NT2/D1 (cell line): ENCODE measurements around the gene ZNF674.

ENCODE experiments used
- DNase-seq: peaks from one replicate; pipeline ENCODE4 v3.0.0-alpha.2; 2011; ENCODE audit warnings: low read depth, low spot score
- H3K27me3 ChIP-seq: 2 replicates; pipeline ENCODE4 v1.6.0; 2011; ENCODE audit warnings: mild to moderate bottlenecking; ENCODE audit not compliant: insufficient read length, insufficient read depth
- H3K36me3 ChIP-seq: 2 replicates; pipeline ENCODE4 v1.6.1; 2011; ENCODE audit warnings: mild to moderate bottlenecking, low read length, mixed read lengths; ENCODE audit not compliant: insufficient read depth, insufficient read length
- H3K4me1 ChIP-seq: 2 replicates; pipeline ENCODE4 v1.5.1; 2011; ENCODE audit not compliant: insufficient read depth, insufficient read length
- H3K4me3 ChIP-seq: 2 replicates; pipeline ENCODE4 v1.5.1; 2011; ENCODE audit warnings: low read depth; ENCODE audit not compliant: insufficient read length
- H3K9ac ChIP-seq: 2 replicates; pipeline ENCODE4 v1.6.0; 2011; ENCODE audit warnings: low read depth; ENCODE audit not compliant: insufficient read length
- H3K9me3 ChIP-seq: 2 replicates; pipeline ENCODE4 v1.5.1; 2011; ENCODE audit warnings: mild to moderate bottlenecking, low read length; ENCODE audit not compliant: insufficient read depth
- SUZ12 ChIP-seq: IDR thresholded peaks from 2 replicates; pipeline ENCODE4 v1.6.1; 2011; ENCODE audit not compliant: insufficient read length, insufficient read depth; ENCODE audit errors: extremely low read depth
- YY1 ChIP-seq: IDR thresholded peaks from 2 replicates; pipeline ENCODE4 v1.6.1; 2011; ENCODE audit not compliant: insufficient read length, insufficient read depth
- ZNF274 ChIP-seq: IDR thresholded peaks from 2 replicates; pipeline ENCODE4 v1.6.1; 2011; ENCODE audit warnings: mild to moderate bottlenecking, low read depth, low read length

ZNF674 gene

GRCh38 chrX:46567388-46567787 is 22.2 kb upstream of the ZNF674 start:
- Histone ChIP-seq H3K4me1 (peaks cover under 1% of the 10 kb centered on the region), H3K36me3 (no peaks in the 10 kb centered on the region), H3K4me3 (no peak overlapping the region), H3K9me3 (no peaks in the 10 kb centered on the region), H3K27me3 (no peaks in the 10 kb centered on the region), H3K9ac (no peak overlapping the region)
- no peak for DNase-seq
- TF ChIP-seq YY1 (no peak), SUZ12 (no peak), ZNF274 (no peak)

GRCh38 chrX:46561824-46562657 is 16.8 kb upstream of the ZNF674 start:
- Histone ChIP-seq H3K36me3 (no peaks in the 10 kb centered on the region), H3K9me3 (no peaks in the 10 kb centered on the region), H3K4me1 (peaks cover 3% of the 10 kb centered on the region), H3K4me3 (no peak overlapping the region), H3K27me3 (no peaks in the 10 kb centered on the region), H3K9ac (no peak overlapping the region)
- no peak for DNase-seq
- TF ChIP-seq YY1 (no peak), SUZ12 (no peak), ZNF274 (no peak)

- Histone ChIP-seq H3K4me1 (peaks cover 3% of the 10 kb centered on the region), H3K36me3 (peaks cover under 1% of the 10 kb centered on the region), H3K4me3 (no peak overlapping the region), H3K27me3 (no peaks in the 10 kb centered on the region), H3K9me3 (no peaks in the 10 kb centered on the region), H3K9ac (no peak overlapping the region)
- TF ChIP-seq SUZ12 (no peak), ZNF274 (no peak), YY1 (no peak)
- DNase-seq, result no peak
Observed at GRCh38 chrX:46559062-46559461, 13.8 kb upstream of the ZNF674 start.

- Histone ChIP-seq H3K36me3 (peaks cover 11% of the 10 kb centered on the region), H3K27me3 (no peaks in the 10 kb centered on the region), H3K4me3 (no peak overlapping the region), H3K9ac (no peak overlapping the region), H3K4me1 (peaks cover 3% of the 10 kb centered on the region), H3K9me3 (no peaks in the 10 kb centered on the region; the same call in 1 of the 2 replicates)
- DNase-seq, result no peak
- TF ChIP-seq ZNF274, result no peak
Observed at GRCh38 chrX:46554942-46555341, 9.7 kb upstream of the ZNF674 start.

GRCh38 chrX:46553935-46554334 is 8.7 kb upstream of the ZNF674 start:
- no peak for TF ChIP-seq SUZ12
- no peak for TF ChIP-seq ZNF274
- TF ChIP-seq YY1, result no peak
- Histone ChIP-seq H3K9me3 (no peaks in the 10 kb centered on the region; the same call in 1 of the 2 replicates), H3K36me3 (peaks cover 18% of the 10 kb centered on the region), H3K4me3 (no peak overlapping the region), H3K4me1 (peaks cover 3% of the 10 kb centered on the region), H3K27me3 (no peaks in the 10 kb centered on the region), H3K9ac (no peak overlapping the region)
- DNase-seq, result no peak

- peaks cover 38% of the 10 kb centered on the region for H3K36me3 ChIP-seq
- no peak overlapping the region for H3K9ac ChIP-seq
- DNase-seq, result peak; percentile 95
- H3K9me3 ChIP-seq, result no peaks in the 10 kb centered on the region; the same call in 1 of the 2 replicates
- no peaks in the 10 kb centered on the region for H3K27me3 ChIP-seq
- no peak overlapping the region for H3K4me3 ChIP-seq
- TF ChIP-seq YY1, result peak; percentile 34
- no peak for TF ChIP-seq SUZ12
- TF ChIP-seq ZNF274, result no peak
- H3K4me1 ChIP-seq, result peaks cover 3% of the 10 kb centered on the region
Observed at GRCh38 chrX:46551494-46552128, 6.4 kb upstream of the ZNF674 start.

- TF ChIP-seq SUZ12, result no peak
- no peak for TF ChIP-seq YY1
- TF ChIP-seq ZNF274, result no peak
- Histone ChIP-seq H3K9me3 (no peaks in the 10 kb centered on the region; the same call in 1 of the 2 replicates), H3K9ac (no peak overlapping the region), H3K4me3 (no peak overlapping the region), H3K27me3 (no peaks in the 10 kb centered on the region), H3K36me3 (peaks cover 45% of the 10 kb centered on the region), H3K4me1 (peaks cover 3% of the 10 kb centered on the region)
- no peak for DNase-seq
Observed at GRCh38 chrX:46549914-46550313, 4.7 kb upstream of the ZNF674 start.
